ENCODE results near the gene ACSL4.
"Not testable (repeated sequence)": the region's sequence is repeated elsewhere in the genome, so short reads cannot be mapped to it uniquely, and the experiment has no call there.

Gene ACSL4

GRCh38 chrX:109751698-109752097 lies 18.6 kb upstream of the ACSL4 start:
- POLR2A ChIA-PET = no interaction called here
- DNase-seq (ENCODE audit: extremely low spot score) = no peak
- CTCF ChIA-PET = no interaction called here
- TF ChIP-seq CTCF (IDR thresholded peaks at IDR 0.05; ENCODE audit: control extremely low read depth, extremely low read depth, low read depth, missing control alignments) = no peak

GRCh38 chrX:109749207-109749606 lies 16.1 kb upstream of the ACSL4 start:
- no peak for TF ChIP-seq CTCF (IDR thresholded peaks at IDR 0.05; ENCODE audit: control extremely low read depth, extremely low read depth, low read depth, missing control alignments)
- CTCF ChIA-PET = interaction anchor here (1.0 kb wide), 1 partner anchor 108 kb away, joined by 3 read pairs; no protein-coding TSS in a partner anchor
- no peak for DNase-seq (ENCODE audit: extremely low spot score)
- POLR2A ChIA-PET = no interaction called here

GRCh38 chrX:109747681-109748080 lies 14.6 kb upstream of the ACSL4 start:
- POLR2A ChIA-PET = no interaction called here
- CTCF ChIA-PET = no interaction called here

GRCh38 chrX:109742722-109743121 lies 9.7 kb upstream of the ACSL4 start:
- TF ChIP-seq CTCF (IDR thresholded peaks at IDR 0.05; ENCODE audit: control extremely low read depth, extremely low read depth, low read depth, missing control alignments) = no peak
- no peak for DNase-seq (ENCODE audit: extremely low spot score)
- ChIA-PET POLR2A (interaction anchor here (0.7 kb wide), 1 partner anchor 18 kb away, joined by 3 read pairs; no protein-coding TSS in a partner anchor), CTCF (no interaction called here)

More at GRCh38 chrX:109747681-109748080, 14.6 kb upstream of the ACSL4 start:
- TF ChIP-seq CTCF (IDR thresholded peaks at IDR 0.05; ENCODE audit: control extremely low read depth, extremely low read depth, low read depth, missing control alignments) = no peak
- no peak for DNase-seq (ENCODE audit: extremely low spot score)

- POLR2A ChIA-PET; CTCF ChIA-PET; DNase-seq (ENCODE audit: extremely low spot score): not testable (repeated sequence)
These were observed 7.8 kb upstream of the ACSL4 start for GRCh38 chrX:109740896-109741295.

GRCh38 chrX:109740433-109740809 lies 7.4 kb upstream of the ACSL4 start:
- DNase-seq (ENCODE audit: extremely low spot score) = no peak
- TF ChIP-seq CTCF (IDR thresholded peaks at IDR 0.05; ENCODE audit: control extremely low read depth, extremely low read depth, low read depth, missing control alignments) = no peak
- ChIA-PET POLR2A (no interaction called here), CTCF (no interaction called here)

- ChIA-PET CTCF (no interaction called here), POLR2A (no interaction called here)
- no peak for DNase-seq (ENCODE audit: extremely low spot score)
- no peak for TF ChIP-seq CTCF (IDR thresholded peaks at IDR 0.05; ENCODE audit: control extremely low read depth, extremely low read depth, low read depth, missing control alignments)
These were observed 6.8 kb upstream of the ACSL4 start for GRCh38 chrX:109739625-109740432.
